ENCODE measurements around the gene GSG1L. TPM values are rescaled to one million over a fixed set of nuclear protein-coding genes. Genes with fewer than 3 reads are reported as not detected.

GSG1L gene
- total RNA-seq = 1.4 TPM

GRCh38 chr16:28063591-28064061 lies at the start of gene GSG1L:
Gene GSG1L (minus strand): TSS chr16:28063714. CDS start chr16:28063424, 290 bp downstream.
- DNase-seq = no peak

- no peak for DNase-seq
Observed at GRCh38 chr16:28112908-28113307, 49.4 kb upstream of the GSG1L start.

DNA sequence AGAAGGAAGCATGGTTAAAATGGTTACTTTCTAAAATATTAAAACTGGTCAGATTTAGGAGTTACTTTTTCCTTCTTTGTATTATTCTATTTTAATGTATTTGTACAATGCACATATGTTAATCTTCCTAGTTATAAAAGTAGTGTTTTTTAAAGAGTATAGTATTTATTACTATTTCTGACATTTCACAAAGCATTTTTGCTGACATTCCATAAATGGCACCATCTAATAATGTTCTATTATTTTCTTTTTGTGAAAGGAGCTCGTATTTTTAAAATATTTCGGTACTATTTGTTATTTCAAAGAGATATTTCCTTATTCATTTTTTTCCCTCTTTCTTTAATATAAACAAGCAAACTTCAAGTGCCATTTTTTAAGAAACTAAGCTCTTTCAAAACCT lies 47.5 kb upstream of the GSG1L start:
- DNase-seq = no peak

GRCh38 chr16:28110479-28110878 lies 47.0 kb upstream of the GSG1L start:
- DNase-seq = peak; percentile 11

GRCh38 chr16:28110074-28110473 lies 46.6 kb upstream of the GSG1L start:
- DNase-seq = no peak

DNA sequence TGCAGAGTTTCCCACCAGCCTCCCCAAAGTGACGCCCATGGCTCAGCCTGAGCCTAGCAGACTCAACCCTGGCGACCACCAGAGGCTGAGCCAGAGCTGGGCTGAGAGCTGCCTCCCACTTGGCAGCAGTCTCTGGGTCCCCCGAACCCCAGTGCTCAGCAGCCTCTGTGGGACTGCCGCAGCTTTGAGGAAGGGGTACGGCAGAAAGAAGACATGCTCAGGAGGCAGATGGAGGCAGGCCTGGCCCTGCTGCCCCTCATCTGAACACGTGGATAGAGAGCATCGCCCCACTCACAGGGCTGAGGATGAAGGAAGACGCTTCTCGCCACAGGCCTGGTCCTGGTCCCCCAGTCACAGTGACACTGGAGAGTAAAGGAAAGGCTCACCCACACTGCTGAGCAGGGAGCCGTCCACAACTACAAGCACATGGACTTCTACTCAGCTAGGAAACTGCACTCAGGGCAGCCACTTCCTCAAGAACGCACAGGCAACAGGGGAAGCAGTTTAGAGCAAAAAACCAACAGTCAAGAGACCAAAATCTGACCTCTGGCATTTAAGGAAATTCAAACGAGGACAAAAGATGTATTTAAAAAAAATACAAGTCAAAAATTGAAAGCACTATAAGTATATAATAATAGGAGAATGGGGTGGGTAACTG lies 45.2 kb upstream of the GSG1L start:
- no peak for DNase-seq

- no peak for DNase-seq
Observed at GRCh38 chr16:28107232-28107631, 43.7 kb upstream of the GSG1L start.

- no peak for DNase-seq
Observed at GRCh38 chr16:28106467-28107215, 43.1 kb upstream of the GSG1L start.

DNA sequence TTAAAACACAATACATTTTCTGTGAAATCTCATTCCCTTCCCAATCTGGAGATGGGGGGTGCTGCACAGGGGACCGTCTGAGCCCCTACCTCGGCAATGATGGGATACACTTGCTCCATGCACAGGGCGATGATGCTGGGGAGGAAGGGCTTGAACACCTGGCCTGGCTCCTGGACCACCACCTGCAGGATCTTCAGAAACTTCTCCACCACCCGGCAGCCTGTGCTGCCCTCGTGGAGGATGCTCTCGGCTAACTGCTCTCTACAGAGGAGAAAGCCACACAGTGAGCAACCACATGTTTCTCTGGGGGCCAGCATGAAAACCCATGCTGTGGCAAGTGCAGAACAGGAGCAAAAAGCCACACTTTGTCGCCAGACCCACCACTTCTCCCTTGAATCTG lies 42.4 kb upstream of the GSG1L start:
- DNase-seq = no peak

- no peak for DNase-seq
Observed at GRCh38 chr16:28105297-28105696, 41.8 kb upstream of the GSG1L start.

GRCh38 chr16:28104404-28104803 lies 40.9 kb upstream of the GSG1L start:
- no peak for DNase-seq

- DNase-seq = no peak
Observed at GRCh38 chr16:28103516-28104170, 40.1 kb upstream of the GSG1L start.

DNA sequence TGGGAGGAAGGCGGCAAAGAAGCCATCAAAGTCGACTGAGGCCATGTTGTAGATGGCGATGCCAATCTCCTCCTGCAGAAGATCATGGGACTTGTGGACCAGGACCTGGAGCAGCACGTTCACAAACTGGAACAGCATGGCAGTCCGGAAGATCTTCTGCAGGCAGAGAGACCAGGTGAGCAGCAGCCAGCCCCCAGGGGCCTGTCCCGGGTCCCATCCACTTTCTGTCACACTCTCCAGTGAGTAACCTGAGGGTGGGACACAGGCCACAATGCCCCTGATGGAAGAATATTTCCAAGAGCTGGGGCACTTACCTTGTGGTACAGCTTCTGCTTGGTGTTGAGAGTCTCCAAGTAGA lies 38.0 kb upstream of the GSG1L start:
- no peak for DNase-seq

GRCh38 chr16:28100810-28101532 lies 37.5 kb upstream of the GSG1L start:
- no peak for DNase-seq

DNA sequence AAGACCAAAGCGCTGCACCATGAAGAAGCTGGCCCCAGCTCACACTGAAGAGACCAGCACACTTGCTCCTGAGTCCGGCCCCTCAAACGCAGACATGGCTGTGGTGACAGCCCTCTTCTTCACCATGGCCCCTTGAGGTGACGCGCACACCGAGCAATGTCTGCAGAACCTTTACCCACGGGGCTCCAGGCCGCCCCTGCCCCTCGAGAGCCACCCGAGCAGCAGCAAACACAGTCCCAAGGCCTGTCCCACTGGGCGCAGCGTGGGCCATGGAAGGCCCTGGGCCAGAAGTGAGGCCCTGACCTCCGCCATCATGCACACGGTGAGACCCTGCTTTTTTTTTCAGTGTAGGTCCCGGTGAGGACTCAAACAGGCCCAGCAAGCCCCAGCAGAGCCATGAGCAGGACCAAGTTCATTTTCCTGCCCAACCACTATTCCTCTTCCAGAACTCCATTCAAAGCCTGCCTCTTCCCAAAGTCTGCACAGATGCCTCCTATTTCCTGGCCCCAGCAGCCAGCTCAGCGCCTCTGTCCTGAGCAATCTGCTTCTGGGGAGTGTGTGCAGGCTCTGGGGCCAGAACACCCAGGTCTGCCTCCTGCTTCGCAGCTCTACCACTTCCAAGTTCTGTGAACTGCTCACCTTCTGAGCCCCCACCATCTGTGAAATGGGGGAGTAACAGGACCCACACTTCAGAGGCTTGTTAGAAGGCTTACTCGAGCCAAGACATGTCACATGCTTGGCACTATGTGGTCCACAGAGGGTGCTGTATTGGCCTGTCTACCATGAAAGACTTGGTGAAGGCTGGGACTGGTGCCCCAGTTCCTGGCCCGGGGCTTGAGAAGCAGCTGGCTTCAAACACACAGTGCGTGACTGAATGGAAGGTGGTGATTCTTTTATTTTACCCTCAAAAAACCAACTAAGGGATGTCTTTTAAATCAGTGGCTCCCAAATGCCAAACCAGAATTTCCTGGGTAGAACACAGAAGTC lies 35.7 kb upstream of the GSG1L start:
- DNase-seq = no peak

- DNase-seq = no peak
Observed at GRCh38 chr16:28098171-28098958, 34.9 kb upstream of the GSG1L start.

DNA sequence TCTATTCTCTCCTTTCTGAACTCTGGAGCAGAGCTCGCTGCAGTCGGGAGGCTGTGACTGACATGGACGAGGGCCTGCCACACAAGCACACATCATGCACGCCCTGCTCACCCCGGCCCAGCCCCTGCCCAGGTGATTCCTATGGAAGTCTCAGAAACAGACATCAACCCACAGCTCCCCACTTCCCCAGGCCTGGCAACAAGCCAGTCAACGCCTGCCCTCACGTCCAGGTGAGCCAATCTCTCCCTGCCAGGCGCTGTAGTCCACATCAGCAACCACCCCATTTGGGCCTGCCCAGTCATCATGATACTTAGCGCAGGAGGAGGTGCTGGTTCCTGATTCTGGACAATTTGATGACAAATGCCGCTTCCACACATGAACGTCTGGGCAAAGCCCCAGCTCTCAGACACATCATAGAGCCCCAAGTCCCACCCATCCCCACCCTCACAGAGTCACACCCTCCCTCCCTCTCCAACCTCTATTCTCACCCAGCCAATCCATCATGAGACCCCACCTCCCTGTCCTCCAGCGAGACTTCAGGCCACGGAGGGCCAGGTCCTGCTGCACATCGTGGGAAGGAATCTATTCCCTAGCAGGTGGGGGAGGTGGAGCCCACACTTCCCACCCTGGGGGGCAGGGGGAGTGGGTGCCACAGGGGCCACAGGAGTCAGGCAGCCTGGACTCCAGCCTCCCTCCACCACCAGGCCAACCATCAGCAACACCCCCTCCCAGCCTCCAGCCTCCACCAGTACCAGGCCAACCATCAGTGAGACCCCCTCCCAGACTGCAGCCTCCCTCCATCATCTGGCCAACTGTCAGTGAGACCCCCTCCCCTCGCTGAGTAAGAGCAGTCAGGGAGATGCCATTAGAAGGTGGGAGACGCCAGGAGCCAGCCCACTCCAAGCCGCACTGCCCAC lies 33.7 kb upstream of the GSG1L start:
- no peak for DNase-seq

- DNase-seq = no peak
Observed at GRCh38 chr16:28093385-28093725, 29.8 kb upstream of the GSG1L start.

DNA sequence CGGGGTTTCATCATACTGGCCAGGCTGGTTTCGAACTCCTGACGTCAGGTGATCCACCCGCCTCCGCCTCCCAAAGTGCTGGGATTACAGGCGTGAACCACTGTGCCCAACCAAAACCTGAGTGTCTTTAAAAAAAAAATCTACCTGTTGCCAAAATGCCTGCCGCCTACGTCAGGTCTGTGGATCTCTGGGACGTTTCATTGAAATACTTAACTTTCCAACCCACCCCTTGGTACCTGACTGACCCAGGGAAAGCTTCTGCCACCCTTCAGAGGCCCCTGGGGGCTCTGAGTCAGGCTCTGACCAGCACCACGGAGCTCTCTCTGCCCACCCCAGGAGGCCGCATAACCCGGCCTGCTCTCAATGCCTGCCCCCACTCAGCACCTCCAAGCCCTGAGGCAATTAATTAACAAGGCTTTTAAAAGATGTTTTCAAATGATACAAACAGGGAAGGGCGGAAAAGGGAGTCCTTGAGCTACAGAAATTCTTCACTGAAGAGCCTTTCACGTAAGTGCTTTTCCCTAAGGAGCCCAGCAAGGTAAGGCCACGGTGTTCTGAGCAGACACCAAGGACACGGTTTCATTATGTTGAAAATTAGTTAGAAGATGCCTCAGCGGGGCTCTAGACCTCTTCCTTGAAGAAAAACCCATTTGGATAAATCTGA lies 29.3 kb upstream of the GSG1L start:
- no peak for DNase-seq
